Fibroblast of lung (primary cell): ENCODE data around the gene DMBT1.

Experiments
- CTCF ChIP-seq, 2 donors: IDR thresholded peaks in 1 of 2; conservative IDR thresholded peaks in 1 of 2; 1 replicate in 1 of 2; 2 replicates in 1 of 2; pipeline ENCODE4 v1.5.1; 2011 to 2012; ENCODE audit warnings: low read length in 2 of 2, control low read depth in 1 of 2, inconsistent platforms in 1 of 2, low read depth in 1 of 2, mild to moderate bottlenecking in 1 of 2
- EZH2 ChIP-seq: IDR thresholded peaks from 2 replicates; pipeline ENCODE4 v1.5.1; 2012; ENCODE audit warnings: low read length, control low read depth, mild to moderate bottlenecking; ENCODE audit errors: missing control alignments

GRCh38 chr10:122544493-122544892 lies 16.1 kb upstream of the DMBT1 start:
- TF ChIP-seq CTCF (conservative IDR thresholded peaks at IDR 0.05 in 1 of 2, IDR thresholded peaks at IDR 0.05 in 1 of 2; ENCODE audit: low read depth in 1 of 2, low read length in 2 of 2) = no peak
- TF ChIP-seq EZH2 = no peak
